Measurements from ENCODE around the gene BCO2. TPM values are rescaled to one million over a fixed set of nuclear protein-coding genes. Genes with fewer than 3 reads are reported as not detected.

Gene BCO2, protein sequence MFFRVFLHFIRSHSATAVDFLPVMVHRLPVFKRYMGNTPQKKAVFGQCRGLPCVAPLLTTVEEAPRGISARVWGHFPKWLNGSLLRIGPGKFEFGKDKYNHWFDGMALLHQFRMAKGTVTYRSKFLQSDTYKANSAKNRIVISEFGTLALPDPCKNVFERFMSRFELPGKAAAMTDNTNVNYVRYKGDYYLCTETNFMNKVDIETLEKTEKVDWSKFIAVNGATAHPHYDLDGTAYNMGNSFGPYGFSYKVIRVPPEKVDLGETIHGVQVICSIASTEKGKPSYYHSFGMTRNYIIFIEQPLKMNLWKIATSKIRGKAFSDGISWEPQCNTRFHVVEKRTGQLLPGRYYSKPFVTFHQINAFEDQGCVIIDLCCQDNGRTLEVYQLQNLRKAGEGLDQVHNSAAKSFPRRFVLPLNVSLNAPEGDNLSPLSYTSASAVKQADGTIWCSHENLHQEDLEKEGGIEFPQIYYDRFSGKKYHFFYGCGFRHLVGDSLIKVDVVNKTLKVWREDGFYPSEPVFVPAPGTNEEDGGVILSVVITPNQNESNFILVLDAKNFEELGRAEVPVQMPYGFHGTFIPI
- total RNA-seq: 10 to 100 TPM; 26.0 to 72.6 (median 48.0) TPM
- 100 to 1,000 TPM in 1 of 3 donors, 10 to 100 TPM in 2; 40.4 to 139 (median 91.1) TPM for polyA plus RNA-seq
- long read RNA-seq, donor 1, partial matches to known transcripts: 0 of 2 reads
- long read RNA-seq, donor 1, other reads (novel, unspliced or antisense): 0 of 2 reads
- long read RNA-seq, donor 2, transcript BCO2-217 (3 exons, 711 nt): major isoform, 6 of 8 reads
- long read RNA-seq, donor 2, partial matches to known transcripts: 0 of 8 reads
- long read RNA-seq, donor 2, other reads (novel, unspliced or antisense): 0 of 8 reads
- long read RNA-seq, donor 3, partial matches to known transcripts: 0 of 7 reads
- long read RNA-seq, donor 3, other reads (novel, unspliced or antisense): 0 of 7 reads
- long read RNA-seq, donor 4, transcript BCO2-203 (12 exons, 2,598 nt): major isoform, 9 of 30 reads
- long read RNA-seq, donor 4, partial matches to known transcripts: 5 of 30 reads
- long read RNA-seq, donor 4, other reads (novel, unspliced or antisense): 8 of 30 reads
- long read RNA-seq, donor 5, transcript BCO2-201 (12 exons, 2,930 nt): major isoform, 25 of 65 reads
- long read RNA-seq, donor 5, partial matches to known transcripts: 5 of 65 reads
- long read RNA-seq, donor 5, other reads (novel, unspliced or antisense): 26 of 65 reads
- long read RNA-seq, donor 6, transcript BCO2-201 (12 exons, 2,930 nt): major isoform, 7 of 16 reads
- long read RNA-seq, donor 6, partial matches to known transcripts: 1 of 16 reads
- long read RNA-seq, donor 6, other reads (novel, unspliced or antisense): 5 of 16 reads
- long read RNA-seq, donor 7, partial matches to known transcripts: 0 of 3 reads
- long read RNA-seq, donor 7, other reads (novel, unspliced or antisense): 0 of 3 reads
- long read RNA-seq, donor 8, partial matches to known transcripts: 0 of 2 reads
- long read RNA-seq, donor 8, other reads (novel, unspliced or antisense): 0 of 2 reads
- long read RNA-seq, donor 9, partial matches to known transcripts: 0 of 5 reads
- long read RNA-seq, donor 9, other reads (novel, unspliced or antisense): 0 of 5 reads
- long read RNA-seq, donor 10, partial matches to known transcripts: 0 of 1 reads
- long read RNA-seq, donor 10, other reads (novel, unspliced or antisense): 0 of 1 reads

DNA sequence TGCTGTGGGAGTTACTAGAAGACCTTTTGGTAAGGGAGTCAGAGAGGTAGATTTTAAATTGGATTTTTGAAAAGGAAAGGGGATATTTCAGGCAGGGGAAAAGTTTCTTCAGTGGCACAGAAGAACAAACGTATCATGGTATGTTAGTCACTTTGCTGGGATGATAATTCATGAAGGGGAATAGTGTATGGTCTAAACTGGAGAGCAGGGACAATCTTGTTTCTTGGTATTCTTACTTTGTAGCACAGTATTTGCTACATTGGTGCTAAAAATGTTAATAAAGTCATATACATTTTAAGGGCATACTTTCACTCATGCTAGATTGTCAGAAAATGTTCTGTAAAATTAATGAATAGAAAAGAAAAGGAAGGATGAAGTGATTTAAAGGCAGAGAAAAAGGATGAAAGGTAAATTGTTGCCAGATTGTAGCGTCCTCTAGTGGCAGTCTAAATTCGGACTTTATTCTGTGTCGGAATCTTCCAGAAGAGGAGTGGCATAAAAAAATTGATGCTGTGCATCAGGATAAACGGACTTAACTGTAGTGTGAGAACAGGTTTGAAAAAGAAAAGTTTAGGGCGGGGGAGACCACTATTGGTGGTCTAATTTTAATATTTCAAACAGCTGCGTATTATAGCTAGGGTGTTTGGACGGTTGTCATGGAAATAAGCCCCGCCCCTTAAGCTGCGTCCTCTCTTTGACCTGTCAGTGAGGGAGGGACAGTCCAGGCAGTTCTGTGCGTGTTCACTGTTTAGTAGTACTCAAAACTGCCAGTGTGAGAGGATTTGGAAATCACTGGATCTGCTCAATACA is at the start of gene BCO2:
BCO2 (plus strand) TSS at position 724 of the 810 bp plus-strand sequence. CDS start 90 bp downstream, outside the sequence.
- Histone ChIP-seq H3K9me3 (replicated peaks in 1 of 3) (no peaks in the 10 kb centered on the region), H3K36me3 (replicated peaks in 1 of 2) (peaks cover 0 to 6% of the 10 kb centered on the region in 2 donors), H3K27me3 (no peaks in the 10 kb centered on the region), H3K4me1 (replicated peaks in 1 of 2) (peaks cover 0 to 18% of the 10 kb centered on the region in 2 donors), H3K27ac (peak within 1 kb of the TSS; percentile 50 to 82 (median 62)), H3K4me3 (peak within 1 kb of the TSS in 3 of 4 donors; percentile 34 to 52 (median 35))
- 2 to 4% (median 3%) methylated on average over 11 of the region's 11 CpGs for WGBS, 4 donors
- intact Hi-C loops (cut with DNase I): loop anchor here in 1 of 2 donors (5.0 kb wide), 1 partner anchor 58 kb away; no protein-coding TSS in a partner anchor
- peak in 1 of 2 donors; percentile 72 for TF ChIP-seq POLR2A (IDR thresholded peaks at IDR 0.05)
- TF ChIP-seq, protein P1, sequence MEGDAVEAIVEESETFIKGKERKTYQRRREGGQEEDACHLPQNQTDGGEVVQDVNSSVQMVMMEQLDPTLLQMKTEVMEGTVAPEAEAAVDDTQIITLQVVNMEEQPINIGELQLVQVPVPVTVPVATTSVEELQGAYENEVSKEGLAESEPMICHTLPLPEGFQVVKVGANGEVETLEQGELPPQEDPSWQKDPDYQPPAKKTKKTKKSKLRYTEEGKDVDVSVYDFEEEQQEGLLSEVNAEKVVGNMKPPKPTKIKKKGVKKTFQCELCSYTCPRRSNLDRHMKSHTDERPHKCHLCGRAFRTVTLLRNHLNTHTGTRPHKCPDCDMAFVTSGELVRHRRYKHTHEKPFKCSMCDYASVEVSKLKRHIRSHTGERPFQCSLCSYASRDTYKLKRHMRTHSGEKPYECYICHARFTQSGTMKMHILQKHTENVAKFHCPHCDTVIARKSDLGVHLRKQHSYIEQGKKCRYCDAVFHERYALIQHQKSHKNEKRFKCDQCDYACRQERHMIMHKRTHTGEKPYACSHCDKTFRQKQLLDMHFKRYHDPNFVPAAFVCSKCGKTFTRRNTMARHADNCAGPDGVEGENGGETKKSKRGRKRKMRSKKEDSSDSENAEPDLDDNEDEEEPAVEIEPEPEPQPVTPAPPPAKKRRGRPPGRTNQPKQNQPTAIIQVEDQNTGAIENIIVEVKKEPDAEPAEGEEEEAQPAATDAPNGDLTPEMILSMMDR (IDR thresholded peaks at IDR 0.05): peak; percentile 80 to 99 (median 94)
- peak; percentile 87 to 95 (median 92) for DNase-seq

GRCh38 chr11:112127056-112127455 is 48.3 kb upstream of the BCO2 start:
- H3K4me1 ChIP-seq (replicated peaks in 1 of 2): peaks cover 8 to 18% of the 10 kb centered on the region in 2 donors
- no peak for DNase-seq
- H3K9me3 ChIP-seq (replicated peaks in 1 of 3): no peaks in the 10 kb centered on the region
- no peak overlapping the region for H3K27ac ChIP-seq
- 95 to 100% (median 98%) methylated on average over 2 of the region's 2 CpGs for WGBS, 4 donors
- no peak for TF ChIP-seq POLR2A (IDR thresholded peaks at IDR 0.05)
- TF ChIP-seq, protein P1 (IDR thresholded peaks at IDR 0.05): no peak
- intact Hi-C loops (cut with DNase I): no loop called here
- no peaks in the 10 kb centered on the region for H3K36me3 ChIP-seq (replicated peaks in 1 of 2)
- H3K4me3 ChIP-seq: no peak overlapping the region
- H3K27me3 ChIP-seq: no peaks in the 10 kb centered on the region

DNA sequence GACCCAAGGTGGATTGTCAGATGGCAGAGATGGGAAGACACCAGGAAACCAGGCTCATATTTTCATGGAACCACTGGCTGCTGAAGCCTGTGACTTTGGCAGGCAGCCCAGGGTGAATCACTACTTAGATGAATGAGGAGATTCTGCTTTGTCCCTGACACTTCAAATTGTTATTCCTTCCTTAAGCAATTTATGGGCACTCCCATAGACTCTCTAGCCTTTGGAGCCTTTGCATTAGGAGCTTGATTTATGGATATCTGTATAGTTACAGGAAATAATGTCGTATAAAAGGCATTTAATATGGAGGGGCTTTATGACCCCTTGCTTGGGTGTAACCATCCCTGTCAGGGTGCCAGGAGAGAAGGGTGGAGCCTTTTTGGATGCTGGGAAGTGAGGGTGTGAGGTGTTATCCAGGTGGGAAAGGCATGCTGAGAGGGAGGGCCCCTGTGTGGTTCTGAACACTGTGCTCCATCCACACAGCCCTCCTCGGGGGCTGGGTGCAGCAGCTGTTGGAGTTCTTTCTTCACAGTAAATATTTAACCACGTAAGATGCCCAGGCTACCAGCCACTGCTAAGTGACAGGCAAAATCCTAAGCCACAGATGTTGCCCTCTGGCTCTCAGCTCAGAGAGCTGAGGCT is 46.7 kb upstream of the BCO2 start:
- 40 to 44% (median 42%) methylated on average over 2 to 3 of the region's 3 CpGs for WGBS, 4 donors
- intact Hi-C loops (cut with DNase I): no loop called here
- no peaks in the 10 kb centered on the region for H3K27me3 ChIP-seq
- DNase-seq: peak; percentile 86 to 96 (median 95)
- peaks cover 8 to 18% of the 10 kb centered on the region in 2 donors for H3K4me1 ChIP-seq (replicated peaks in 1 of 2)
- no peaks in the 10 kb centered on the region for H3K9me3 ChIP-seq (replicated peaks in 1 of 3)
- no peak overlapping the region for H3K4me3 ChIP-seq
- no peaks in the 10 kb centered on the region for H3K36me3 ChIP-seq (replicated peaks in 1 of 2)
- peak overlapping the region in 1 of 5 donors; percentile 17 for H3K27ac ChIP-seq
- TF ChIP-seq, protein P1 (IDR thresholded peaks at IDR 0.05): no peak
- no peak for TF ChIP-seq POLR2A (IDR thresholded peaks at IDR 0.05)

Measured in adrenal gland (tissue), 19 donors.